Epithelial cell of esophagus (primary cell): Measurements from ENCODE around the gene CCSAP.
"Not testable (repeated sequence)": the region's sequence is repeated elsewhere in the genome, so short reads cannot be mapped to it uniquely, and the experiment has no call there.

Experiments used
- DNase-seq: peaks from one replicate; pipeline ENCODE4 v3.0.0; 2010; ENCODE audit warnings: low read depth
- H3K4me3 ChIP-seq: 2 replicates; pipeline ENCODE4 v1.5.1; 2011; ENCODE audit warnings: mild to moderate bottlenecking, low read length, control low read depth
- CTCF ChIP-seq: IDR thresholded peaks from 2 replicates; pipeline ENCODE4 v1.5.1; 2011; ENCODE audit warnings: low read depth, mild to moderate bottlenecking, low read length, control low read depth, inconsistent platforms; ENCODE audit not compliant: insufficient read depth; ENCODE audit errors: missing control alignments

Gene CCSAP

DNA sequence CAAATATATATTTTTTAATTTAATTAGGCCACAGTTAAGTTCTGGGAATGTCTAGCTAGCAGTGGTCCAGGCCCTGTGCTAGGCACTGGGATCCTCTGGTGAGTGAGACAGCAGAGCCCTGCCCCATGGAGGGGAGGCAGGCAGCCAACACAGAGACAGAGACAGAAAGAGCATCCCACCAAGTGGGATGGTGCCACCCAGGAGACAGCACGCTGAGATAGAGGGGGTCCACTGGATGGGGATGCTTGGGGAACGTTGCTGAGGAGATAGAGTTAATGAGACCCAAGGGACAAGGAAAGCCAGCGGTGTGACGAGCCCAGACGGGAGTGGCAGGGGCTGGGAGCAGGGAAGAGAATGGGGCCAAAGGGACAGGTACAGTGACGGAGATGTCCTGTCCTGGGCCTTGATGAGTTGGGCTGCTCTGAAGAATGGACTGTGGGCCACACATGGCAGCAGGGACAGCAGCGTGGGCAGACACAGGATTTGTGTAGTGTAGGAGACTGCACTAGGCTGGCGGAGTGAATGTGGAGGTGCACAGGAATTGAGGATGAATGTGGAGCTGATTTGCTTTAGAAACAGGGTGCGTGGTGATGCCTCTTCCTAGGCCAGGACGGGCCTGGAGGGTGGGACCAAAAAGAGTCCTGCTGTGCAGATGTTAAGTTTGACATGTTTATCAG is 49.2 kb downstream of the CCSAP start:
- no peak for DNase-seq
- no peak for TF ChIP-seq CTCF
- no peak overlapping the region for H3K4me3 ChIP-seq

GRCh38 chr1:229291686-229292085 is 51.2 kb downstream of the CCSAP start:
- not testable (repeated sequence) for DNase-seq

GRCh38 chr1:229288516-229288915 is 54.3 kb downstream of the CCSAP start:
- DNase-seq: no peak
- H3K4me3 ChIP-seq: no peak overlapping the region
- TF ChIP-seq CTCF: no peak

More at GRCh38 chr1:229291686-229292085, 51.2 kb downstream of the CCSAP start:
- not testable (repeated sequence) for H3K4me3 ChIP-seq

DNA sequence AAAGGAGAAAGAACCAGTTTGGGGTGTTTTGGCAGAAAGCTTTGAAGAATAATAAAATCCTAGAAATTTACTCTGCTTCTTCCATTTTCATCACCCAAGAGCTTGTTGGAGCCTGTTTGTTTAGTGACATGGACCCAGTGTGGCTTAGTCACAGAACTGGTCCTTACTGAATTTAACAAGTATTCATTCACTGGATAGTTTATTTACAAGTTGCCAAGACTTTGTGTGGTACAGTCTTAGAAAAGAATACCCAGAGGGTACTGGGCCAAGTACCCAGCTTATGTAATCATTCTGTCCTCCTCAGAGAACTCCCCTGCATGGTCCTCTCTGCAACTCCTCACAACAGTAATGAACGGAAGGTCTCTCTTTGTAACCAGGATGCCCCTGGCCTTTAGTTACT is 55.6 kb downstream of the CCSAP start:
- TF ChIP-seq CTCF: no peak
- H3K4me3 ChIP-seq: no peak overlapping the region
- peak; percentile 74 for DNase-seq

DNA sequence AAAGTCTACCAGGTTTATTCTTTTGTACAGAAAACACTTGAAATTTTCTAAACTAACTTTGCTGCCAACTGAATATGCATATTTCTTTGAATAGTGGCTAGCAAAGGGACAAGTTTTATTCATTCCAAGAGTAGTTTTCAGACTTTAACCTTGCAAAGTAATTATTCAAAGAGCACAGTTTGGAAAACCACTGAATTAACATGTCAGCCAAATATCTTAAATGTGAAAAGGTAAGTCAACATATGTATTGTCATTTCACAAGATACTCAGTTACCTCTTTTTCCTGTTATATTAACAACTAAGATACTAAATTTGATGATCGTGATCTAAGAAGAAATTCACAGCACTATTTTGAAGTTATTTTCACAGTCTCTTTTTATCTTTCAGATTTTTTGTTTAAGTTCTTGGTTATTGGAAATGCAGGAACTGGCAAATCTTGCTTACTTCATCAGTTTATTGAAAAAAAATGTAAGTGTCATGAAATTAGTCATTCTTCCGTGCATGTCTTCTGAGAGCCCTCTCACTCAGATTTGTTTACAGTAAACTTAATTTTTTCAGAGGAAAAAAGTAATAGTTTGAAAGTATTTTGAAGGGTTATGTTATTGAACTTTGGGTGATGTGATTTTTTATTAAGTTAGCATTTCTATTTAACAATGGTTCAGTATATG is 56.6 kb downstream of the CCSAP start:
- TF ChIP-seq CTCF: no peak

GRCh38 chr1:229285440-229285839 is 57.4 kb downstream of the CCSAP start:
- TF ChIP-seq CTCF: no peak
- DNase-seq: no peak
- H3K4me3 ChIP-seq: no peak overlapping the region

More for the DNA sequence above, 56.6 kb downstream of the CCSAP start:
- no peak overlapping the region for H3K4me3 ChIP-seq
- peak; percentile 32 for DNase-seq

DNA sequence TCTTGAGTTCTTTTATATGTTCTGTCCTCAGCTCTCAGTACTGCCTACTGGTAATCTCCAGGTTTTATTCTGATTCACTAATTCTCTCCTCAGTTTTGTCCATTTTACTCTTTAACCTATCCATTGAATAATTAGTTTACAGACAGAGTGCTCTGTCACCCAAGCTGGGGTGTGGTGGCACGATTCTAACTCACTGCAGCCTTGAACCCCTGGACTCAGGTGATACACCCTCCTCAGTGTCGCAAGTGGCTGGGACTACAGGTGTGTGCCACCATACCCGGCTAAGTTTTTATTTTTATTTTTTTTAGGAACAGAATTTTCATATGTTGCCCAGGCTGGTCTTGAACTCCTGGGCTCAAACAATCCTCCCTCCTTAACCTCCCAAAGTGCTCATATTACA is 58.0 kb downstream of the CCSAP start:
- TF ChIP-seq CTCF: no peak
- no peak overlapping the region for H3K4me3 ChIP-seq
- no peak for DNase-seq
